Measurements from ENCODE around the gene HOXC12. TPM values are rescaled to one million over a fixed set of nuclear protein-coding genes. Genes with fewer than 3 reads are reported as not detected.

The HOXC12 gene
- total RNA-seq, 1 donor from 2014 or later = 0.22 TPM

Small RNAs within 50 kb of the gene (microRNA-seq; reads per million reads assigned to microRNA genes)
- gene MIR196A2 = 1,069 reads per million, percentile 81 among the genes with 10 or more reads in this experiment

Other genes with a start within 250 kb of the HOXC12 start
- gene CALCOCO1, start 227.5 kb upstream of the HOXC12 start, total RNA-seq = 206 TPM
- gene CISTR, start 202.9 kb upstream of the HOXC12 start, total RNA-seq = not detected
- 0.22 TPM for gene HOXC13, start 16.1 kb upstream of the HOXC12 start, total RNA-seq
- gene HOXC11, start 18.2 kb downstream of the HOXC12 start, total RNA-seq = 1.2 TPM
- 4.0 TPM for gene HOTAIR, start 20.1 kb downstream of the HOXC12 start, total RNA-seq
- 17.2 TPM for gene HOXC10, start 30.2 kb downstream of the HOXC12 start, total RNA-seq
- 10.2 TPM for gene HOXC9, start 45.3 kb downstream of the HOXC12 start, total RNA-seq
- gene HOXC8, start 54.1 kb downstream of the HOXC12 start, total RNA-seq = 7.0 TPM
- gene HOXC6, start 73.5 kb downstream of the HOXC12 start, total RNA-seq = 35.3 TPM
- 5.6 TPM for gene HOXC5, start 78.1 kb downstream of the HOXC12 start, total RNA-seq
- 23.6 TPM for gene HOXC4, start 98.9 kb downstream of the HOXC12 start, total RNA-seq
- gene SMUG1, start 234.1 kb downstream of the HOXC12 start, total RNA-seq = 25.3 TPM

All from sciatic nerve (tissue), 1 donor.